ENCODE data around the gene SMIM5. TPM values are rescaled to one million over a fixed set of nuclear protein-coding genes. Genes with fewer than 3 reads are reported as not detected.

The SMIM5 gene
- total and polyA plus RNA-seq, 8 donors: 1.0 to 3.4 (median 1.8) TPM

GRCh38 chr17:75642784-75643642, 9.8 kb downstream of the SMIM5 start:
- Histone ChIP-seq H3K36me3 (peaks cover 0 to 2% of the 10 kb centered on the region in 2 donors), H3K4me1 (peaks cover 3 to 18% of the 10 kb centered on the region in 2 donors), H3K9me3 (no peaks in the 10 kb centered on the region), H3K4me3 (no peak overlapping the region), H3K27me3 (no peaks in the 10 kb centered on the region), H3K27ac (peak overlapping the region; percentile 45 to 65)
- TF ChIP-seq CTCF (IDR thresholded peaks at IDR 0.05): no peak
- intact Hi-C loops (cut with DNase I): no loop called here
- DNase-seq (no peak), ATAC-seq (no peak)

GRCh38 chr17:75643643-75644017, 10.4 kb downstream of the SMIM5 start:
- no peak overlapping the region for H3K27ac ChIP-seq

DNA sequence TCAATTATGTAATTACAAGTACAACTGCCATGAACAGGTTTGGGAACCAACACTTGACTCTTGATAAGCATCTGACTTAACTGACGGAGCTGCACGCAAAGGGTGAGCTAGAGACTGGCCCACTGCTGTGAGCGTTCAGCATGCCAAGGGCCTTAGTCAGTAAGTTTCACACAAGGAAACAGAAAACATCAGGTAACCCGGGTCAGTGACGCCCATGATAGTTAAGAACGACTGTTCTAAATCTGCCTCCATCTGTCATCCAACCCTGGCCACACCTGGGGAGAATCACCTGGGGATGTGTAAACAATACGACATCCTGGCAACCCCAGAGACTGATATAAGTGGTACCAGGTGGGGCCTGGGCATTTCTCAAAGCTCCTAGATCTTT, 12.3 kb downstream of the SMIM5 start:
- no peak for TF ChIP-seq CTCF (IDR thresholded peaks at IDR 0.05)
- peaks cover 3 to 18% of the 10 kb centered on the region in 2 donors for H3K4me1 ChIP-seq
- ATAC-seq: peak; percentile 87
- peaks cover 0 to 27% of the 10 kb centered on the region in 2 donors for H3K36me3 ChIP-seq
- no peaks in the 10 kb centered on the region for H3K27me3 ChIP-seq
- H3K4me3 ChIP-seq: no peak overlapping the region
- no peaks in the 10 kb centered on the region for H3K9me3 ChIP-seq
- intact Hi-C loops (cut with DNase I): no loop called here
- H3K27ac ChIP-seq: peak overlapping the region; percentile 87 to 89
- peak in 2 of 4 donors; percentile 80 to 82 for DNase-seq

More at GRCh38 chr17:75643643-75644017, 10.4 kb downstream of the SMIM5 start:
- H3K9me3 ChIP-seq: no peaks in the 10 kb centered on the region
- H3K4me3 ChIP-seq: no peak overlapping the region
- ATAC-seq (no peak), DNase-seq (no peak)
- no peaks in the 10 kb centered on the region for H3K27me3 ChIP-seq
- no peak for TF ChIP-seq CTCF (IDR thresholded peaks at IDR 0.05)
- H3K4me1 ChIP-seq: peaks cover 3 to 18% of the 10 kb centered on the region in 2 donors
- H3K36me3 ChIP-seq: peaks cover 0 to 8% of the 10 kb centered on the region in 2 donors
- intact Hi-C loops (cut with DNase I): no loop called here

DNA sequence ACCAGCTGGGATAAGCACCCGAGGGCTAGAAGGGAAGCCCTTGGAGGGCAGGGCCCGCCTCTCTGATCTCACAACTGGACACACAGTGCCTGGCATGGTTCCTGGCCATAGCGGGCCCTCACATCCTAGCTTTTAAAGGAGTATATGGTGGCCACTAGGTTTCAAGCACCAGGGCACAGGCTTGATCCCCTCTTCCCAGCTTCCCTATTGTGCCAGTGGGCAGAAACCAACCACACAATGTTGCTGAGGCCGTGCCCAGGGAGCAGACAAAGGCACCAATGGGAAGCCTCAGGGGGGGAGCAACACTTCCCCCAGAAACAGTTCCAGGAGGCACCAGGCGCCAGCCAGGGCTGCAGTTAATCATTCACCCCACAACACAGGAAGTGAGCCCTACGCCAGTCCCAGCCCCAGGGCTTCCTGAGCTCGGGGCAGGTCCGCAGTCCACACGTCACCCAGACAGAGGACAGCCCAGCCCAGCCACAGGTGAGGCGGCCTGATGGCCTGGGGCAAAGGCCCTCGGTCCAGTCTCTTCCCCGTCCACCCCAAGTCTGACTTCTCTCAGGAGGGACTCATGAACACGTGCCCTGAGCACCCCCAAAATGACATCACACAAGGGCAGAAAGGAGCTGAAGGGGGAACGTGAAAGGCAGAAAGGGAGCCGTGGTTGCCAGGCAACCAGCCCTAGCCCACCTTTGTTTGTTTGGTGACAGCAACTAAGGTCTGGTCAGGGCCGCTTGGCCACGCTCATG, 12.8 kb downstream of the SMIM5 start:
- intact Hi-C loops (cut with DNase I): no loop called here
- DNase-seq (peak in 3 of 4 donors; percentile 82 to 89 (median 86)), ATAC-seq (peak; percentile 91)
- Histone ChIP-seq H3K27me3 (no peaks in the 10 kb centered on the region), H3K36me3 (peaks cover 0 to 32% of the 10 kb centered on the region in 2 donors), H3K4me1 (peaks cover 3 to 18% of the 10 kb centered on the region in 2 donors), H3K27ac (peak overlapping the region; percentile 87 to 89), H3K9me3 (no peaks in the 10 kb centered on the region), H3K4me3 (no peak overlapping the region)
- TF ChIP-seq CTCF (IDR thresholded peaks at IDR 0.05): no peak

DNA sequence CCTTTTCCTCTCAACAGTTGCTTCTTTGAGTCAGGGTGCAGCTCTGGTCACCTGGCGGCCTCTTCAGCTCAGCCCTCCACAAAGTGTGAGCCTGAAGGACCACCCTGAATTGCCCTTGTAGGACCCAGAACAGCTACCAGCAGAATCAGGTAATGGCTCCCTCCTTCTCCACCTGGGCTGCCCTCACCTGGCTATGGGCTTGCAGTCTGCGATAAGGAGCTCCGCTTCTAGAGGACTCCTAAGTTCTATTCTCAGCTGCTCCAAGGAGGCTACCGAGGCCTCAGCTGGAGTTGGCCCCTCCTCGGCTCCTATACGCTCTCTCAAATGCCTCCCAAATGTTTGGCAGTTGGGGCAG, 13.4 kb downstream of the SMIM5 start:
- H3K9me3 ChIP-seq: no peaks in the 10 kb centered on the region
- DNase-seq (no peak), ATAC-seq (no peak)
- no peak for TF ChIP-seq CTCF (IDR thresholded peaks at IDR 0.05)
- no peaks in the 10 kb centered on the region for H3K27me3 ChIP-seq
- peaks cover 0 to 38% of the 10 kb centered on the region in 2 donors for H3K36me3 ChIP-seq
- H3K4me1 ChIP-seq: peaks cover 3 to 18% of the 10 kb centered on the region in 2 donors
- intact Hi-C loops (cut with DNase I): no loop called here
- H3K4me3 ChIP-seq: no peak overlapping the region
- H3K27ac ChIP-seq: peak overlapping the region; percentile 87 to 89
